OCI-LY1 (cell line): ENCODE measurements around the gene INO80B.

Experiments
- H2AFZ ChIP-seq: fragments of 200-600 bp; sonication (generic), shearing (Covaris generic); 2 replicates; pipeline ENCODE4 v1.6.0; 2014; ENCODE audit warnings: antibody characterized with exemption, mild to moderate bottlenecking, low read length
- H3F3A ChIP-seq: fragments of 200-600 bp; sonication (generic), shearing (Covaris generic); 2 replicates; pipeline ENCODE4 v1.6.0; 2014; ENCODE audit warnings: mild to moderate bottlenecking, antibody characterized with exemption, low read length, moderate library complexity; ENCODE audit not compliant: insufficient read depth
- H3K27ac ChIP-seq: fragments of 200-600 bp; sonication (generic); 2 replicates; pipeline ENCODE4 v1.5.1; 2014; ENCODE audit warnings: low read length, mixed run types, mild to moderate bottlenecking, low read depth; ENCODE audit not compliant: poor library complexity, severe bottlenecking
- H3K27me3 ChIP-seq: fragments of 200-600 bp; sonication (generic); 2 replicates; pipeline ENCODE4 v1.6.0; 2014; ENCODE audit warnings: antibody characterized with exemption, mild to moderate bottlenecking, low read length, moderate library complexity; ENCODE audit not compliant: insufficient read depth
- H3K36me3 ChIP-seq: fragments of 200-600 bp; sonication (generic); 2 replicates; pipeline ENCODE4 v1.6.1; 2014; ENCODE audit warnings: mild to moderate bottlenecking, antibody characterized with exemption, low read length, moderate library complexity, mixed read lengths; ENCODE audit not compliant: insufficient read depth
- H3K4me1 ChIP-seq: fragments of 200-600 bp; sonication (generic); 2 replicates; pipeline ENCODE4 v1.5.1; 2014; ENCODE audit warnings: mild to moderate bottlenecking, low read length, moderate library complexity; ENCODE audit not compliant: insufficient read depth, severe bottlenecking
- H3K4me2 ChIP-seq: fragments of 200-600 bp; sonication (generic), shearing (Covaris generic); 2 replicates; pipeline ENCODE4 v1.6.1; 2014; ENCODE audit warnings: low read length
- H3K4me3 ChIP-seq: fragments of 200-600 bp; sonication (generic); 2 replicates; pipeline ENCODE4 v1.5.1; 2014; ENCODE audit warnings: low read length, low read depth, mild to moderate bottlenecking, mixed read lengths; ENCODE audit not compliant: poor library complexity, severe bottlenecking
- H3K79me2 ChIP-seq: fragments of 200-600 bp; shearing (Covaris generic); 2 replicates; pipeline ENCODE4 v1.6.1; 2016; ENCODE audit warnings: mixed run types, low read length, mixed read lengths; ENCODE audit not compliant: insufficient read depth
- H3K9ac ChIP-seq: fragments of 200-600 bp; sonication (generic), shearing (Covaris generic); 2 replicates; pipeline ENCODE4 v1.6.1; 2014; ENCODE audit warnings: mild to moderate bottlenecking, low read length, mixed read lengths
- H3K9me2 ChIP-seq: fragments of 200-600 bp; sonication (generic), shearing (Covaris generic); 2 replicates; pipeline ENCODE4 v1.6.1; 2014; ENCODE audit warnings: low read depth, mild to moderate bottlenecking, low read length, mixed read lengths
- H3K9me3 ChIP-seq: fragments of 200-600 bp; shearing (Covaris generic); 2 replicates; pipeline ENCODE4 v1.6.1; 2014; ENCODE audit warnings: low read length, mixed read lengths
- H4K20me1 ChIP-seq: fragments of 200-600 bp; sonication (generic), shearing (Covaris generic); 2 replicates; pipeline ENCODE4 v1.6.0; 2016; ENCODE audit warnings: mild to moderate bottlenecking, low read length; ENCODE audit not compliant: insufficient read depth
- EZH2 ChIP-seq: fragments of 200-600 bp; sonication (generic), shearing (Covaris generic); IDR thresholded peaks from 2 replicates; pipeline ENCODE4 v1.8.0; 2017; ENCODE audit warnings: borderline replicate concordance, mixed run types, mild to moderate bottlenecking, antibody characterized with exemption, low read length, moderate library complexity, mixed read lengths
- TF ChIP-seq, protein P1 (sequence below): fragments of 200-600 bp; sonication (generic), shearing (Covaris generic); IDR thresholded peaks from 2 replicates; pipeline ENCODE4 v1.5.1; 2017; ENCODE audit warnings: mild to moderate bottlenecking, antibody characterized with exemption, low read length, moderate library complexity, mixed read lengths

Gene INO80B

DNA sequence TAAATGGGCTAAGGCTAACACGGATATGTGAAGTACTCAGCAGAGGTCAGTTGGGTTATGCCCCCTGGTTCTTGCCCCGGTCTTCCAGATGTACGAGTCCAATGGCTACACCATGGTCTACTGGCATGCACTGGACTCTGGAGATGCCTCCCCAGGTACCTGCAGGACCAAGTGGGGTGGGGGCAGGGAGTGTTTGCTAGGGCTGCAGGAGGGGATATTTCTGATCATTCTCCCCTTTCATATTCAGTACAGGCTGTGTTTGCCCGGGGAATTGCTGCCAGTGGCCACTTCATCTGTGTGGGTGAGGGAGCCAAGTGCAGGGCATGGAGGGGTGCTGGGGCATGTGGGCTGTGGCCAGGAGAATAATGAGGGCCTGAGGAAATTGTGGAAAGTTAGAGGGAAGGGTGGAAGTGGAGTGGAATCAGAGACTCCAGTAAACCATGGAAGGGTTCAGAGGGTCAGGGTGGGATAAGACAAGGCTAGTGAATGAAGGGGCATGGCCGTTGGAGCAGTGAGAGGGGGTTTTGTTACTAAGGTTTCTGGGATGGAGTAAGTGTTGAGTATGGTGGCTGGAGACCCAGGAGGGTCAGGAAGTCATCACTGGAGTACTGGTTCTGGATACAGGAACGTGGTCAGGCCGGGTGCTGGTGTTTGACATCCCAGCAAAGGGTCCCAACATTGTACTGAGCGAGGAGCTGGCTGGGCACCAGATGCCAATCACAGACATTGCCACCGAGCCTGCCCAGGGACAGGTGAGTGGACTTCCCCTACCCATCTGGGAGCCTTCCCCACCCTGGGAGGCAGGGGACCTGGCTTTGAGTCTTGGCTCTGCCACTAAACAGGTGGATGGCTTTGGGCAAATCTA is 31.4 kb upstream of the INO80B start:
- TF ChIP-seq EZH2 = no peak
- TF ChIP-seq, protein P1, sequence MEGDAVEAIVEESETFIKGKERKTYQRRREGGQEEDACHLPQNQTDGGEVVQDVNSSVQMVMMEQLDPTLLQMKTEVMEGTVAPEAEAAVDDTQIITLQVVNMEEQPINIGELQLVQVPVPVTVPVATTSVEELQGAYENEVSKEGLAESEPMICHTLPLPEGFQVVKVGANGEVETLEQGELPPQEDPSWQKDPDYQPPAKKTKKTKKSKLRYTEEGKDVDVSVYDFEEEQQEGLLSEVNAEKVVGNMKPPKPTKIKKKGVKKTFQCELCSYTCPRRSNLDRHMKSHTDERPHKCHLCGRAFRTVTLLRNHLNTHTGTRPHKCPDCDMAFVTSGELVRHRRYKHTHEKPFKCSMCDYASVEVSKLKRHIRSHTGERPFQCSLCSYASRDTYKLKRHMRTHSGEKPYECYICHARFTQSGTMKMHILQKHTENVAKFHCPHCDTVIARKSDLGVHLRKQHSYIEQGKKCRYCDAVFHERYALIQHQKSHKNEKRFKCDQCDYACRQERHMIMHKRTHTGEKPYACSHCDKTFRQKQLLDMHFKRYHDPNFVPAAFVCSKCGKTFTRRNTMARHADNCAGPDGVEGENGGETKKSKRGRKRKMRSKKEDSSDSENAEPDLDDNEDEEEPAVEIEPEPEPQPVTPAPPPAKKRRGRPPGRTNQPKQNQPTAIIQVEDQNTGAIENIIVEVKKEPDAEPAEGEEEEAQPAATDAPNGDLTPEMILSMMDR = no peak
- Histone ChIP-seq H3K4me2 (no peak overlapping the region), H3K27ac (no peak overlapping the region), H3K79me2 (no peaks in the 10 kb centered on the region), H3K27me3 (no peaks in the 10 kb centered on the region), H3F3A (no peaks in the 10 kb centered on the region), H4K20me1 (no peaks in the 10 kb centered on the region), H2AFZ (no peak overlapping the region), H3K4me1 (peaks cover 22% of the 10 kb centered on the region), H3K9me3 (no peaks in the 10 kb centered on the region), H3K36me3 (no peaks in the 10 kb centered on the region), H3K4me3 (no peak overlapping the region), H3K9ac (no peak overlapping the region), H3K9me2 (no peaks in the 10 kb centered on the region)

DNA sequence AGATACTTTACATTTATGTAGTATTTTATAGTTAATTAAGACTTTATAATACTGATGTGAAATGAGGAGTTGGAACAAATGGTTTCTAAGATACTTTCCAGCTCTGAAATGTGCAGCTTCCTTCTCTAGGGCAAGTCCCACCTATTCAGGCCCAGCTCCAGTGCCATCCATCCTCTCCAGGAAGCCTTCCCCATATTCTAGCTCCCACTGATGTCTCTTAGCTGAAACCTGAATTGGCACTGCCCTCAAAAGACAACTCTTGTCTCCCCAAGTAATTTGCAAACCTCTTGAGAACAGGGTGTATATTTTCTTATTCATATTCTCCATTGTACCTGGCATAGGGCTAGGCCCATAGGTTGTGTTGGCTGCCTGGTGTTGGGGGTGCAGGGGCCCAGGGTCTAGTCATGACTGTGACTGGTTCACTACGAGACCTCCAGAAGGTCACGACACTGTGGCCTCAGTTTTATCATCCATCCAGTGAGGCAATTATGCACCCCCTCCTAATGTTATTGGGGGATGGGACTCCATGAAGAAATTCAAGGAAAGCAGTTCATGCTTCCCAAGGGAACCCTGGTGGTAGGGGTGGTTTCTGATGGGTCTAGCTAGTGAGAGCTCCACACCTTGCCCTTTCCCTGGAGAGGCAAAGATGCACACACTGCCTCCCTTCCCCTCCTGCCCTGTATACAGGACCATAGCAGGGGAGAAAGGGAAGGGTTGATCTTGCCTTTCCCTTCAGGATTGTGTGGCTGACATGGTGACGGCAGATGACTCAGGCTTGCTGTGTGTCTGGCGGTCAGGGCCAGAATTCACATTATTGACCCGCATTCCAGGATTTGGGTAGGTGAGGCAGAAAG is 30.5 kb upstream of the INO80B start:
- H2AFZ ChIP-seq = no peak overlapping the region
- no peaks in the 10 kb centered on the region for H3K36me3 ChIP-seq
- peaks cover 19% of the 10 kb centered on the region for H3K4me1 ChIP-seq
- no peak overlapping the region for H3K9ac ChIP-seq
- H3K4me2 ChIP-seq = no peak overlapping the region
- H3K9me3 ChIP-seq = no peaks in the 10 kb centered on the region
- no peaks in the 10 kb centered on the region for H4K20me1 ChIP-seq
- no peaks in the 10 kb centered on the region for H3K27me3 ChIP-seq
- H3K4me3 ChIP-seq = no peak overlapping the region
- no peaks in the 10 kb centered on the region for H3K9me2 ChIP-seq
- H3K27ac ChIP-seq = no peak overlapping the region
- H3K79me2 ChIP-seq = no peaks in the 10 kb centered on the region
- H3F3A ChIP-seq = no peaks in the 10 kb centered on the region
- no peak for TF ChIP-seq EZH2
- TF ChIP-seq, protein P1 = no peak

DNA sequence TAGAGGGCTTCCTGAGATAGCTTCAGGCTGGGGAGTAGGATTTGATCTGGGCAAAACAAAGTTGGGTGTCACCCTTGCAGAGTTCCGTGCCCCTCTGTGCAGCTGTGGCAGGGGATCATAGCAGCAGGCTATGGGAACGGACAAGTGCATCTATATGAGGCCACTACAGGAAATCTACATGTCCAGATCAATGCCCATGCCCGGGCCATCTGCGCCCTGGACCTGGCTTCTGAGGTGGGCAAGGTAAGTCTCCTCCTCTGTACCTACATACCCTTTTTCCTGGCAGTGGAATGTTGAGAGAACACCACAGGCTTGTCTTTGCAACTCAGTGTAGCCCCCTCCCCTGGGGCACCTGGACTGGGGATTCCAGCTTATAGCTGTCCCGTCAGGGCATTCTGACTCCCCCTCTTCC is 29.9 kb upstream of the INO80B start:
- Histone ChIP-seq H4K20me1 (no peaks in the 10 kb centered on the region), H3K9ac (no peak overlapping the region), H3K79me2 (no peaks in the 10 kb centered on the region), H3K4me3 (no peak overlapping the region), H3K4me2 (no peak overlapping the region), H3K9me3 (no peaks in the 10 kb centered on the region), H3K27me3 (no peaks in the 10 kb centered on the region), H3K36me3 (no peaks in the 10 kb centered on the region), H3K9me2 (no peaks in the 10 kb centered on the region), H2AFZ (no peak overlapping the region), H3K27ac (no peak overlapping the region), H3F3A (no peaks in the 10 kb centered on the region), H3K4me1 (peaks cover 13% of the 10 kb centered on the region)
- TF ChIP-seq, protein P1 = no peak
- no peak for TF ChIP-seq EZH2
